Measurements from ENCODE around the gene GUCY1B1.

The GUCY1B1 gene

DNA sequence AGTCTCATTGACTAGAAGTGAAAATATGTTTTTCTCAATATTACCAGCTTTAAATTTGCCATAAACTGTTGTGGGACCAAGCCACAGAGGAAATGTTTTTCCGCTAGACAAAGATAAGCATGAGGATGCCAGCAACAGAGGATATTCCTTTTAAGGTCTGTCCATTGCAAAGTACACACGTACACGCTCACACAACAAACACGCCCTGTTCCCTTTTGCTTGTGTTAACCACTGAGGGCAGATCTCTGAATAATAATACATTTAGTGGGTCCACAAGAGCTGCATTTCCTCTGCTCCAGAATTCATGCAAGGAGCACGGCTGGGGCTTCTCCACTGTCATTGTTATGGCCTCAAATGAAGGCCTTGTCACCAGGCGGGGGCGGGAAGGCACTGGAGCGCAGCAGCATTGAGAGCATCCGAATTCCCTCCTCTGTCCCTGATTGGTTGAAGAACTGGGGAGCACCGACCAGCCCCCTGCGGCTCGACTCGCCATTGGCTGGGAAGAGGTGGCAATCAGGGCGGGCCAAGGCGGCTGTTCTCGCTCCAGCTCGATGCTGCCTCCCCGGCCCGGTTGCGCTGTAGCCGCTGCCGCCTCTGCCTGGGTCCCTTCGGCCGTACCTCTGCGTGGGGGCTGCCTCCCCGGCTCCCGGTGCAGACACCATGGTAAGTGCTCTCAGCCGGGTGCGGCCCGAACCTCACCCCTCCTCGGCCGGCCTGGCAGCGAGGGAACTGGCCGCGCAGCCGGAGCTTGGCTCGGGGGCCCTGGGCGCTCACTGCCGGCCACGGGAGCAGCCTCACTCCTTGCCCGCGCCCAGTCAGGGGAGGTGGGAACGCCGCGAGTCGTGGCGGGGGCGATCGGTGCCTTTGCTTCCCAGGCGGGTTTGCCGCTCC is at the start of gene GUCY1B1:
Gene GUCY1B1 (plus strand): TSS at position 541 of the 891 bp plus-strand sequence. CDS start 120 bp downstream, at position 661.
- DNase-seq (ENCODE audit: low read depth, low spot score), result peak; percentile 86

DNA sequence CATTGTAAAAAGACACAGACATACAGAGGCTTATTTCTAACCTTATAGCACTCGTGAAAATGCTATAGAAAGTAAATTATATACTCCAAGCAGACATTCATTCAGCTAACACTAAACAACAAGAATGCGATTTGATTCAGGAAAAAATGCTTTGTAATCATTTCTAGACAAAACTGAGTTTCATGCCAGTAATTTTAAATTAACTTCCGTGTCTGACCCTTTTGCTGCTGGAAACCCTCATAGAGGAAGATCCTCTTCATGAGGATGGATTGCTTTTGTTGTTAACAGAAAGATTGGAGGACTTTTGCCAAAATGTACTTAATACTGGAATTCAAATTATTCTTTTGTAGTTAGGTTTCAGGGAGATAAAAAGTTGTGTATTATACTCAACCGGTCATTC is 48.9 kb upstream of the GUCY1B1 start:
- DNase-seq (ENCODE audit: low read depth, low spot score), result no peak

DNA sequence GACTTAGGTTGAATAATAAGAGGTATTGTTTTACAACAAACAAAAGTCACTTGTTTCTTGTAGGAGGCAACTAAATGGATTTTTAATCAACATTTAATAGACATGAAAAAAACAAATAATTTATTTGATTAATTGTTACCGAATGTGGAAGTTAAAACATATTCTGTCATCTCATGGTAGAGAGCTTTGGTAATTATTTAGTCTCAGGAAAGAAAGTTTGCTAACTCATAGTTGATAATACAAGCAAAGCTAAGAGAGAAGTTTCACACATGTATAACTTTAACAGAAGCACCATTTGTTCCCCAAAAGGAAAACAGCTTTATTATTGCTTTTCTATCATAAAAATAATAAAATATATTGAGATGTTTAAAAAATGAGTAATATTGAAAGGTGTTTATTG is 47.3 kb upstream of the GUCY1B1 start:
- no peak for DNase-seq (ENCODE audit: low read depth, low spot score)

DNA sequence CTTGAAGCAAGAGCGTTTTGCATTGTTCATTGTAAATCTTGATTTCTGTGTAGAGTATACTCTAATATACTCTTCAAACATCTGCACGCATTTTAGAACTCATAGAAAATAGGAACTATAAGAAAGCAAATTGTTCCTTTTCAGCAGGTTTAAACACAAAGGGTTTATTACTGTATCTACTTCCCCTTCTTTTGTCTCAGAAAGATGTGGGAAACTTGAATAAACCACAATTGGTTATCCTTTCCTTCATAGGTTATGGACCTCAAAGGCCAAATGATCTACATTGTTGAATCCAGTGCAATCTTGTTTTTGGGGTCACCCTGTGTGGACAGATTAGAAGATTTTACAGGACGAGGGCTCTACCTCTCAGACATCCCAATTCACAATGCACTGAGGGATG is 46.0 kb upstream of the GUCY1B1 start:
- no peak for DNase-seq (ENCODE audit: low read depth, low spot score)

DNA sequence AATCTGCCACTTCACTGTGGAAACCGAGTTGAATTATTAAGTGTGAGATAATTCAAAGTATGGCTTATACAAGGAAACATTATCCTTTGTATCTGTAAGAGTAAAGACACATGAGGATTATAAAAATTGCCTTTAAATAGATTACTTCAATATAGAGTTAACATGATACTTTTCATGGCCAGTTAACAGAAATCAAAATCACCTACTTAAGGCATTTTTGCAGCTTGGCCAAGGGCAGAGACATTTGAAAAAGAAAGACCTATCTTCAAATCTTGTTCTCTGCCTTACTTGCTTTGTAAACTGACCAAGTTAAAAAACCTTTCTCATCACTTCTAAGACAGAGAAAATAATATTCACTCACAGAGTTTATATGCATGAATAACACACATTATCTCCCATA is 44.9 kb upstream of the GUCY1B1 start:
- no peak for DNase-seq (ENCODE audit: low read depth, low spot score)

DNA sequence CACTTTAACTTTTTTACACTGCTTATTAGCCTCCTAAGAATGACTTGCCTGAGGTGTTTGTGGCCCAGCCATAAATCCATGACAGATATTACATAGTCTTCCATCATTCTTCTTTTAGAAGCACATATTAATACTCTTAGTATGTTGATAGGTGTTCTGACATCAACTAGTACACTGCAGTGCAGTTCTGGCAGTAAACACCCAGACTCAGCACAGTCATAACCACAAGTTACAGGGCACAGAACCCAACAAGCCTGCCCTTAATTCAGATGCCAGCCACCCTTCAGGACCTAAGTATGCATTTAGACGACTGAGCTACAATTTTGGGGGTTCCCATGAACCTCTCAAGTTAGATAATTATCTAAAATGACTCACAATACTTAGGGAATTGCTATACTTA is 36.5 kb upstream of the GUCY1B1 start:
- no peak for DNase-seq (ENCODE audit: low read depth, low spot score)

DNA sequence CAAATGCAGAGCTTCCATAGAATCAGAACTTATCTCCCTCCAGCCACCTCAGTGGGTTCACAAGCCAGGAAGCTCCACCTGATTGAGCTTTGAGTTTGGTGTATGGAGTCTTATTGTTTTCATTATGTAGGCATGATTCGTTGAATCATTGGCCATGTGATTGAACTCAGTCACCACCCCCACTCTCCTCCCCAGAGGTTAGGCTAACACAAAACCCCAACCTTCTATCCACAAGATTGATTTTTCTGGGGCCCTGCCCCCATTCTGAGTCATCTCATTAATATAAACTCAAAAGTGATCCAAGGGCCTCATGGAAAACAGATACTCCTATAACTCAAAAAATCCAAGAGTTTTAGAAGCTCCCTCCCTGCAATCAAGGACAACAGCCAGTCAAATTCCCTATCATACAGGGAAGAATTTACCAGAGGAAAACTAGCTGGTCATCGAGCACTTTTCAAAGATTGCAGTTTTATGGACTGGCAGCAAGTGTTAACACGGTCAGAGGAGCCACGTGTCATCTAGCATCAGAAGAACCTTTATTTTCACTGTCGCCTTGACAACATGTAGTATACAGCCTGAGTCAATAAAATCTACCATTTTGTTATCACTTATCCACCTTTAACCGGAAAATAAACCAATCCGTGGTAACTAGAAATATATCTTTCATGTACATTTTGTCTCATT is 35.9 kb upstream of the GUCY1B1 start:
- DNase-seq (ENCODE audit: low read depth, low spot score), result no peak

DNA sequence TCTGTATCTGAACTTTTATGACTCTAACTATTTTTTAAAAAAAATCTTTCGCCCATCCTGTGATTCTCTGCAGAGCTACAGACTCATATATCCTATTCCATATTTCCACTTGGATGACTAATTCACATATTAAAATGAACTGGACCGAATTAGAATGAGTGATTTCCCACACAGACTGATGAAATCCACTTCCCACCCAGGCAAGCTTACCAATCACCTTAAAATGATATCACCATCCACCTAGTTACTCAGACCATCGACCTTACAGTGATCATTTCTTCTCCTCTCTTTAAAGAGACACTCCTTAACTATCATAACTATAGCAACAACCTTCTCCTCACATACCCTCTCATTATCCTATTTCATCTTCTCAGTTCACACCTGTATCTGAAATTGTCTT is 34.1 kb upstream of the GUCY1B1 start:
- no peak for DNase-seq (ENCODE audit: low read depth, low spot score)

DNA sequence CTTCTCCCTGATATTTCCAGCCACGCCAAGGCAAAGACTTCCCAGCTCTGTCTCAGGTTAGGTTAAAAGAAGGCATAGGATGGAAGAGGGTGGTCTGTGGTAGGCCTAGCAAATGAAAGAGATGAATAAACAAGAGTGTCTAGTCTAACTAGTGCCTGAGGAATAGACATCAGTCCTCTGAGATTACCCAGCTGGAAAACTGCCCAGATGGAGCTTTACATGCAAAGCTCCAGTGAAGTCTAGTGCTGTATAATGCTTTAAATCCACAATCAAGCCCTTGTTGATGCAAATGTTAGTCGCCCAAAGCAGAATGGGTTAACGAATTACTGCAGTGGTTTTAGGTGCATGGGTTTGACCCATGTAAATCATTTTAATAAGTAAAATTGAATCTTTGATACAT is 24.8 kb upstream of the GUCY1B1 start:
- DNase-seq (ENCODE audit: low read depth, low spot score), result no peak

DNA sequence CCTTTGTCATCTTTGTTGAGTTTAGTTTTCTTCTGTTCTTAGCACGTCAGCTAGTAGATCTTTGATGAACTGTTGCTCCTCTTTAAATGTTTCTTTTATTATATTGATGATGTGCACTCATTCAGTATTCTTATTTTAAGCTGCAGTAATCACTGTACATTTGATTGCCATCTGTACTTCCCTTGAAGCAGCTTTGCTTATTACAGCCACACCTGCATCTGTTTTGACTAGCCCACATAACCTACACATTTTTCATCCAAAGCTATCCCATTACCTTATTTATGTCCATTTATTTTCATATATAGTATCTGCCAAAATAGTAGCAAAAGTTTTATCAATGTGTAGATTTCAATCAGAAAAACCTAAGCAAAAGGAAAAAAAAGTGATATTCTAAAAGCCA is 23.9 kb upstream of the GUCY1B1 start:
- DNase-seq (ENCODE audit: low read depth, low spot score), result no peak

DNA sequence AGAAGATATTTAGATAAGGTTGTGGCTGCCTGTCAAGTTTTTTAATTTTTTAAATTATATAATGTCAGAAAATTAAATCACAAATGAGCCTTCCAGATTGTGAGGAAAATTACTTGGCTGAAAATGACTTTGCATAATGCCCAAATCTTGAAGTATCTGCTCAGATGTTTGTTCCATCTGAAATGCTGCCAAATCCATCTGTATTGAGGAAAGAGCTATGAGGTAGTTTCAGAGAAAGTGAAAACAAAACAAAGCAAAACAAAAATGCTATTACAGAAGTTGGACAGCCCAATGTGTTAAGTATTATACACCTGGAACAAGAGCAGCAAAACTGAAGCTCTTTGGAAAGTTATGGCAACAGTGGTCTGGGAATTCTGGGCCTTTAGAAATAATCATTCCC is 23.3 kb upstream of the GUCY1B1 start:
- DNase-seq (ENCODE audit: low read depth, low spot score), result no peak

DNA sequence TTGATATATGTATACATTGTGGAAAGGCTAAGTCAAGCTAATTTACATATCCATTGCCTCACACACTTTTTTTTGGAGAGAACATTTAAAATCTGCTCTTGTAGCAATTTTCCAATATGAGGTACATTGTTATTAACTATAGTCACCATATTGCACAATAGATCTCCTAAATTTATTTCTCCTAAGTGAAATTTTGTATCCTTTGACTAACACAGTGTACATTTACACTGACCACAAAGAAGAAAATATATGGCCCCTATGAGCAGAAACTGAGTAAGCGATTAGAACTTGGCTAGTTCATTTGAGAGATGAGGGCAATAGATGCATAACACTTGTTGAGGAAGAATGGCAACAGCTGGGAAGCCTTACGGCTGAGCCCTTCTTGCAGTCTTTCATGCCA is 20.3 kb upstream of the GUCY1B1 start:
- no peak for DNase-seq (ENCODE audit: low read depth, low spot score)

DNA sequence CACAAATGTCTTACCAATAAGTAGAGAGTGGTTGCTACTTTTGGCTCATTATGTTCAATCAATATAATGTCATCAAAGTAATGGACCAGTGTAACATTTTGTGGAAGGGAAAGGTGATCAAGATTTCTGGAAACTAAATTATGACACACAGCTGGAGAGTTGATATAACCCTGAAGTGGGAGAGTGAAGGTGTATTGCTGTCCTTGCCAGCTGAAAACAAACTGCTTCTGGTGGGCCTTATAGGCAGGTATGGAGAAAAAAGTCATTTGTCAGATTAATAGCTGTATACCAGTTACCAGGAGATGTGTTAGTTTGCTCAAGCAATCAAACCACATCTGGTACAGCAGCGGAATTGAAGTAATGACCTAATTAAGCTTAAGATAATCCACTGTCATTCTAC is 17.3 kb upstream of the GUCY1B1 start:
- no peak for DNase-seq (ENCODE audit: low read depth, low spot score)

DNA sequence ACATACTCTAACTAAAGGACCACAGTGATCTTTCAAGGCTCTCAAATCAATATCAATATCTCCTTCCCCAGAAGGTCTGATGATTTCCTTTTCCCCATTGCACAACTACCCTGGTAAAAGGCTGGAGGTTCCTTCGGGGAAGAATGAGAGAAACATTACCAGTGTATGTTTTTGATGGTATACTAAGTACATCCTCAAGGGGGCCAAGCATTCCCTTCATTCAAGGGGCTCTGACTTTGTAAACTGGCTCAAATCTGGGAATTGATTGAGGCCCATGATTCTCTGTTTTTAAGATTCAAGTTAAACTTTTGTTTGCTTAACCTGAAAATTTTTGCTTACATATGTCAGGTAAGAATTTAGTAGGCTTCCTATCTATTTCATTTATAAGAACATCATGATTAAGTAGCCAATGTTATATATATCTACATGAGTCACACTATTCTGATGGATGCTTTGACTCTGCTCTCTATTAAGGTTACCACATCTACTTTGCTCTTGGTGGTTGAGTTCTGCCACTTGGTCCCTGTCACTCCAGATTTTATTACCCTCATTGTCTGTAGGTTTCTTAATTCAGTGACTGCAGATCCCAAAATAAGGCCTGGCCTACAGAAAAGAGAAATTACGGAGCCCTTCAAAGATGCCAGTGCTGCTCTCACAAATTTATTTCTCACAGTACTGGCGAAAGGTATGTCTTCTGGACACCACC is 16.4 kb upstream of the GUCY1B1 start:
- DNase-seq (ENCODE audit: low read depth, low spot score), result no peak

DNA sequence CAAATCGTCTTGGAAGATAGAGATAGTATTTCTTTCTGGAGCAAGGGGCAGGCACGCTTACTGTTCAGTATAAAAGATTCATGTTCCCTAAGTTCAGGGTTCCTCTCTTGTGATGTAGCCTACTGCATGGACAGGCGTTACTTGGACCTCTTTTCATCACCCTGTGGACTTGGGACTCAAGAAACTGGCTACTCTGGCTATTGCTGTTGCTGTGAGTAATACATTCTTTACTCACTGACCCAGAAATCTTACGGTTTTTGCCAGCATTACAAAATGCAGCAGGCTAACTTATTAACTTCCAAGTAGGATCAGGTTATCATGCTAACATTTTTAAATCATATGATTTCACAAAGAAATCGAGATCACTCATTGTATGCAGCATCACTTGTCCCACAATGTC is 12.8 kb upstream of the GUCY1B1 start:
- no peak for DNase-seq (ENCODE audit: low read depth, low spot score)

DNA sequence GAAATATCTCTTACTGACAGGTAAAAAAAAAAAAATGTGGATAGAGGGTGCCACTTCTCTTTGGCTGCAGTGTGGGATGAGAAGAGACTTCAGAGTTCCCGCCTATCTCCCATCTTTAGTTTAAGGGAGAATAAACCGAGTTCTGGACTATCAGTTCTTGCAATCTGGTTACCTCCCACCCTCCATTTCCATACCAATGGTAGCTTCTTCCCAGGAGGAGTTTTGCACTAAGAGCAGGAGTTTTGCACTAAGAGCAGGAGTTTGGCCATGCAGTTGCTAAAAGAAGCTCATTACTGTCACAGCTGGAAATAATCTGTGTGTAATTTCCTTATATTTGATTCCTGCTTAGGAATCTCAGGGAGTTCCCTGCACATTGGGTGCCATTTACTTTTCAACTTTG is 10.8 kb upstream of the GUCY1B1 start:
- no peak for DNase-seq (ENCODE audit: low read depth, low spot score)

DNA sequence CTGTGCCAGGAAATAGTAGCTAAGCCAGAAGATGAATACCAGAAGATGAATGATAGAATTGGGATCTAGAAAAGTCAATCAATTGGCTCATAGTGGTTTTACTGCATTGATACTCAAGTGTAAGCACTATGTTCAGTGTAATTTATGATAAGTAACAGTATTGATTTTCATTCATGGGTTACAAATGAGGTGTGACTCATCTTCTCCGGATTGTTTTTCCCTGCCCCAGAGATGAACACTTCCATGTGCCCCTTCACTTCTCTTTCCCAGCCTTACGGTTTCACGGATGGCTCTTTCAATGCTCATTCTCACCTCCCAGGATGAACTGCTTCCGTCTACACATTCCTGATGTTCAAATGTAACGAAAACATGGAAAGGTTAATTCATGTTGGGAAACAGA is 9.8 kb upstream of the GUCY1B1 start:
- DNase-seq (ENCODE audit: low read depth, low spot score), result no peak

DNA sequence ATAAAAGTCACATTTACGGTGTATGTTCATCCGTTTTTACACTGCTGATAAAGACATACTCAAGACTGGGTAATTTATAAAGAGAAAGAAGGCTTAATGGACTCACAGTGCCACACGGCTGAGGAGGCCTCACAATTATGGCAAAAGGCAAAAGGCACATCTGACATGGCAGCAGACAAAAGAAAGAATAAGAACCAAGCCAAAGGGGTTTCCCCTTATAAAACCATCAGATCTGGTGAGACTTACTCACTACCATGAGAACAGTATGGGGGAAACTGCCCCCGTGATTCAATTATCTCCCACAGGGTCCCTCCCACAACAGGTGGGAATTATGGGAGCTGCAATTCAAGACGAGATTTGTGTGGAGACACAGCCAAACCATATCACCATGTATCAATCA is 7.3 kb upstream of the GUCY1B1 start:
- no peak for DNase-seq (ENCODE audit: low read depth, low spot score)

DNA sequence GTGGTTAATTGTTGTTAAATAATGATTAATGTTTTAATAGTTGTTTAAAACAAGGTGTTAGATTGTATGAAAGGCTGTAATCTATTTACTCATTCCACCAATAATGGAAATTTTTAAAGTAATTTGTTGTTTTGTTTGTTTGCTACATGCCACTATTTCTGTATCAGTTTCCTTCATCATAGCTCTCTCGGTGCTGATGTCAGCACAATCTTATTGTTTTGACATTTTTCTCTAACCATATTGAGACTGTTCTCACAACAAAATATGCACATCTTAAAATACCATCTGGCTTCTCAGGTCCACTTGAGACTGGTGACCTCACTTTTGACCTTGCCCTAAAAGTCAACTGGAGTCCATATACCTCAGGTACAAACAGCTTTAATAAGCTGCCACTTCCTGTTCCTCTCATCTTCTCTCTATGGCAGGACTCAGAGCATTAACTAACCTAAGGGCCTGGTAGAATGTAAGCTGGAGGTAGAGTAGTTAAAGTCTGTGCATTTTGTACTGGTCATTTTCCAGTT is 1.0 kb upstream of the GUCY1B1 start:
- no peak for DNase-seq (ENCODE audit: low read depth, low spot score)

DNA sequence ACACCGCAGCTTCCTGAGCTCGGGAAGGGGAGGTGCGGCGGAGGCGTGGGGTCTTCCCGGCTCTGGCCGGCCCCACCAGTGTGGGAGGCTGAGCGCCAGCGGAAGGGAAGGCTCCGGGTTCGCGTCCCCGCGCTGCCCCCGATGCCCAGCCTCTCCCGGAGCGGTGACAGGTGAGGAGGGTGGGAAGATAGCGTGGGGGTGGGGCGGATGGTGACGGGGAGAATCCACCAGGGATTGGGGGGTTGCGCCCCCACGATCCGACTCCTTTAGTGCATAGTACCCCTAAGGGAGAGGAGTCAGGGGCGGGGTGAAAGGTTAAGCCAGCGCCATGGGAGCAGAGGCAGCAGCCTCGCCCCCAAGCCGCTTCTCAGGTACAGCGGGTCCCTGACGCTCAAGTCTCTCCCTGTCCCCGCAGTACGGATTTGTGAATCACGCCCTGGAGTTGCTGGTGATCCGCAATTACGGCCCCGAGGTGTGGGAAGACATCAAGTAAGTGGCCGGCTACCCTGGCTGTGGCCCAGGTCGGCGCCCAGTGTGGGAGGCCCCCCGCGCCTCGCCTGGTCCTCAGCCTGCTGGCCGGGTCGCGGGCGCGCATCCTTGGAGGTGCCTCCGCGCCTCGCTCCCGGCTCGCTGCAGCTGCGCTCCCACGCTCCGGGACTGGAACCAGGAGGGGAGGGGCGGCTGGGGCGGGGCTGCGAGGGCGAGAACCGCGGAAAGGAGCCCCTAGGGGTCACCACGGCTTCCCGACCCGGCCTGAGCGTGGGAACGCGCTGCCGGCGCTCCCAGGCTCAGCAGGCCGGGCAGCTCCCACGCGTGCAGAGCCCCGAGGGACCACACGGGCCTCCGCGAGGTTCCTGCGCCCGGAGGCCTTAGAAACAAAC is 791 bp downstream of the GUCY1B1 start:
- DNase-seq (ENCODE audit: low read depth, low spot score), result no peak

DNA sequence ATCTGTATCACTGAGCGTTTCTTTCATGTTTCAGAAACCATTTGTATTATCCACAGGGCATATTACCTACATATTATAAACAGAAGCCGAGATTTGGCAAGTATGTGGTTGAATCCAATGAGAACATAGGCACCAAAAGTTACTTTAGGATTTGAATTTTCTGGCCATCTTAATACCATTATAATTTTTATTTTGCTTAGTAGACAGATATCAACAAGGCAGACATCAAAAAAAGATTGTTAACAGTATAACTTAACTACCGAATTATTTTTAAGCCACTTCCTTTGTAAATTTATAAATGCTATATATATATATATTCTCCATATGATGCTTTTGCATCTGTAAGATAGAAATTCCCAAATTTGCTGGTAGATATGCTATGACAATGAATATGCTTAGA is 2.2 kb downstream of the GUCY1B1 start:
- no peak for DNase-seq (ENCODE audit: low read depth, low spot score)

All from iPS DF 19.7 (cell line).